ENCODE measurements around the gene BCKDHA.
A peak's percentile ranks its signal among the peaks of the same experiment; 100 is the strongest.

BCKDHA gene

DNA sequence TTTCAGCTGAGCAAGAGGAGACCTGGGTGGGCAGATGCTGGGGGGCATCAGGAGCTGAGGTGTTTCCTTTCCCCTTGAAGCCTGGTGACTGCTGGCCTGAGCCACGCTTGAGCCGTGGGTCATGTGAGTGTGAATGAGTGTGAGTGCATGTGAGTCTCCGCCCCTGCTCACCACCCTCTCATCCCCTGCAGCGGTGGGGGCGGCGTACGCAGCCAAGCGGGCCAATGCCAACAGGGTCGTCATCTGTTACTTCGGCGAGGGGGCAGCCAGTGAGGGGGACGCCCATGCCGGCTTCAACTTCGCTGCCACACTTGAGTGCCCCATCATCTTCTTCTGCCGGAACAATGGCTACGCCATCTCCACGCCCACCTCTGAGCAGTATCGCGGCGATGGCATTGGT, 24.4 kb downstream of the BCKDHA start:
- no peak overlapping the region for H3K4me3 ChIP-seq (ENCODE audit: low read length)
- peaks cover 19% of the 10 kb centered on the region for H3K36me3 ChIP-seq (ENCODE audit: insufficient read depth, low read length)

DNA sequence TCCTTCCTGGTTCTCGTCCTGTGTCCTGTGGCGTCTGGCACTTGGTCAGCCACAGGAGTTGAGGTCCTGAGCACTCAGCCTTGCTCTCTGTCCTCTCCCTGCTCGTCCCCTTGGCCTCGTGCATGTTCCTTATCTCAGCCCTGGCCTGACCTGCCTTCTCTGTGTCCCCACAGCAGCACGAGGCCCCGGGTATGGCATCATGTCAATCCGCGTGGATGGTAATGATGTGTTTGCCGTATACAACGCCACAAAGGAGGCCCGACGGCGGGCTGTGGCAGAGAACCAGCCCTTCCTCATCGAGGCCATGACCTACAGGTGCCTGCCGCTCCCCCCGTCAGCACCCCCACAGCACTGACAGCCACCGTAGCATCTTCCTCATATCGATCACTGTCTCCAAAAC, 24.8 kb downstream of the BCKDHA start:
- H3K4me2 ChIP-seq (ENCODE audit: low read length): no peak overlapping the region
- no peaks in the 10 kb centered on the region for H3K9me3 ChIP-seq (replicated peaks; ENCODE audit: low read length)
- H3K4me3 ChIP-seq (ENCODE audit: low read length): no peak overlapping the region
- peaks cover 19% of the 10 kb centered on the region for H3K36me3 ChIP-seq (ENCODE audit: insufficient read depth, low read length)
- H3K27me3 ChIP-seq (ENCODE audit: control insufficient read depth, insufficient read depth, low read length): no peaks in the 10 kb centered on the region
- H3K4me1 ChIP-seq (ENCODE audit: control insufficient read depth, insufficient read depth, low read length): peaks cover 1% of the 10 kb centered on the region
- no peak overlapping the region for H3K9ac ChIP-seq (ENCODE audit: low read depth, low read length)

More for the DNA sequence above, 24.4 kb downstream of the BCKDHA start:
- H3K4me2 ChIP-seq (ENCODE audit: low read length): no peak overlapping the region
- H3K9ac ChIP-seq (ENCODE audit: low read depth, low read length): no peak overlapping the region
- H3K27me3 ChIP-seq (ENCODE audit: control insufficient read depth, insufficient read depth, low read length): no peaks in the 10 kb centered on the region
- H3K4me1 ChIP-seq (ENCODE audit: control insufficient read depth, insufficient read depth, low read length): no peaks in the 10 kb centered on the region
- H3K9me3 ChIP-seq (replicated peaks; ENCODE audit: low read length): no peaks in the 10 kb centered on the region

- Histone ChIP-seq H3K9ac (ENCODE audit: low read depth, low read length) (no peak overlapping the region), H3K4me3 (ENCODE audit: low read length) (no peak overlapping the region), H3K36me3 (ENCODE audit: insufficient read depth, low read length) (peaks cover 19% of the 10 kb centered on the region), H3K9me3 (replicated peaks; ENCODE audit: low read length) (no peaks in the 10 kb centered on the region), H3K27me3 (ENCODE audit: control insufficient read depth, insufficient read depth, low read length) (no peaks in the 10 kb centered on the region), H3K4me1 (ENCODE audit: control insufficient read depth, insufficient read depth, low read length) (peaks cover 6% of the 10 kb centered on the region), H3K4me2 (ENCODE audit: low read length) (no peak overlapping the region)
These were observed 25.3 kb downstream of the BCKDHA start for GRCh38 chr19:41422955-41423354.

DNA sequence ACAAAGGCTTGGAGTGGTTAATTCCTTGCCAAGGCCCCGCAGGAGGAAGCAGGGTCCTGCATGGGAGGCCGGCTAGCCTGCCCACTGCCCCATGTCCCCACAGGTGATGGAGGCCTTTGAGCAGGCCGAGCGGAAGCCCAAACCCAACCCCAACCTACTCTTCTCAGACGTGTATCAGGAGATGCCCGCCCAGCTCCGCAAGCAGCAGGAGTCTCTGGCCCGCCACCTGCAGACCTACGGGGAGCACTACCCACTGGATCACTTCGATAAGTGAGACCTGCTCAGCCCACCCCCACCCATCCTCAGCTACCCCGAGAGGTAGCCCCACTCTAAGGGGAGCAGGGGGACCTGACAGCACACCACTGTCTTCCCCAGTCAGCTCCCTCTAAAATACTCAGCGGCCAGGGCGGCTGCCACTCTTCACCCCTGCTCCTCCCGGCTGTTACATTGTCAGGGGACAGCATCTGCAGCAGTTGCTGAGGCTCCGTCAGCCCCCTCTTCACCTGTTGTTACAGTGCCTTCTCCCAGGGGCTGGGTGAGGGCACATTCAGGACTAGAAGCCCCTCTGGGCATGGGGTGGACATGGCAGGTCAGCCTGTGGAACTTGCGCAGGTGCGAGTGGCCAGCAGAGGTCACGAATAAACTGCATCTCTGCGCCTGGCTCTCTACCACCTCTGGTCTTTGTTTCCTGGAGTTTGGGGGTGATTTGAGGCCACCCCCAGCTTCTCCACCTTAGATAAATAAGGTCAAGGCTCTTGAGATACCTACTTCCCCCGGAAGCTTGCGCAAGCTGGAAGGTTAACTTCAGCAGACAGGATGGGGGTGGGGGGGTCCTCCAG, 26.9 kb downstream of the BCKDHA start:
- no peaks in the 10 kb centered on the region for H3K27me3 ChIP-seq (ENCODE audit: control insufficient read depth, insufficient read depth, low read length)
- H3K4me2 ChIP-seq (ENCODE audit: low read length): no peak overlapping the region
- H3K4me3 ChIP-seq (ENCODE audit: low read length): no peak overlapping the region
- peaks cover 11% of the 10 kb centered on the region for H3K36me3 ChIP-seq (ENCODE audit: insufficient read depth, low read length)
- H3K9me3 ChIP-seq (replicated peaks; ENCODE audit: low read length): no peaks in the 10 kb centered on the region
- peaks cover 13% of the 10 kb centered on the region for H3K4me1 ChIP-seq (ENCODE audit: control insufficient read depth, insufficient read depth, low read length)
- no peak overlapping the region for H3K9ac ChIP-seq (ENCODE audit: low read depth, low read length)

- H3K9me3 ChIP-seq (replicated peaks; ENCODE audit: low read length): no peaks in the 10 kb centered on the region
- H3K9ac ChIP-seq (ENCODE audit: low read depth, low read length): no peak overlapping the region
- H3K27me3 ChIP-seq (ENCODE audit: control insufficient read depth, insufficient read depth, low read length): no peaks in the 10 kb centered on the region
- H3K4me1 ChIP-seq (ENCODE audit: control insufficient read depth, insufficient read depth, low read length): peaks cover 13% of the 10 kb centered on the region
- peaks cover 11% of the 10 kb centered on the region for H3K36me3 ChIP-seq (ENCODE audit: insufficient read depth, low read length)
- no peak overlapping the region for H3K4me2 ChIP-seq (ENCODE audit: low read length)
- no peak overlapping the region for H3K4me3 ChIP-seq (ENCODE audit: low read length)
These were observed 27.8 kb downstream of the BCKDHA start for GRCh38 chr19:41425174-41426115.

DNA sequence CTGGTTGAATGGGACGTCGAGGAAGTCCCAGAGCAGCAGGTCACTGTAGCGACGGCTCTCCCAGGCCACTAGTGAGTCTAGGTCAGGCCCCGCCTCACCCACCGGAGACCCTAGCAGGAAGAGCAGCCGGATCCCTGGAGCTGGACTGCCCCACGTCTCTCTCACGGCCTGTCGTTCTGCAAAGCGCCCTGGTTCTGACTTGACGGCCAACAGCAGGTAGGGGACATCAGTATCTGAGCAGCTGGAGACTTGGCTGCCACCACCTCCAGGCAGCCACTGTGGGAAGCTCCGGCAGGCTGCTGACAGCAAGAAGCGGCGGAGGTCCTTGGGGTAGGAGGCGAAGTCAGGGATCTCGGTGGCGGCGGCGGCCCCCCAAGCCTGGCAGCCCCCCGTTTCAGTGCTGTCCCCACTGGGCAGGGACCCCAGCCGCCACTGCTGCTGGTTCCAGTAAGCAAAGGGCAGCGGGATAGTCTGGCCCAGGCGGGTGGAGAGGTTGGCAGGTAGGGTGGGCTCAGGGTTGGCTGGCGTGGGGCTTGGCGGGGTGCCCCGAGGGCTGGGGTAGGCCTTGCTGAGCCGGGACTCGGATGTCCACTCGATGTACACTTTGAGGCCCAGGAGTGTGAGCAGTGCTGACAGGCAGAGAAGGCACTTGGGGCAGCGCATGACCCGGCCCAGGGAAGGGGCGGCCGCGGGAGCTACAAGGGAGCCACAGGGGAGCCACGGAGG, 28.7 kb downstream of the BCKDHA start:
- peak overlapping the region; percentile 51 for H3K4me2 ChIP-seq (ENCODE audit: low read length)
- peaks cover 13% of the 10 kb centered on the region for H3K4me1 ChIP-seq (ENCODE audit: control insufficient read depth, insufficient read depth, low read length)
- peak overlapping the region; percentile 65 for H3K9ac ChIP-seq (ENCODE audit: low read depth, low read length)
- H3K36me3 ChIP-seq (ENCODE audit: insufficient read depth, low read length): peaks cover 11% of the 10 kb centered on the region
- H3K9me3 ChIP-seq (replicated peaks; ENCODE audit: low read length): no peaks in the 10 kb centered on the region
- H3K4me3 ChIP-seq (ENCODE audit: low read length): no peak overlapping the region
- no peaks in the 10 kb centered on the region for H3K27me3 ChIP-seq (ENCODE audit: control insufficient read depth, insufficient read depth, low read length)

GRCh38 chr19:41426952-41427646, 29.5 kb downstream of the BCKDHA start, which contains the start of gene B3GNT8:
TSS of gene B3GNT8 (minus strand) at chr19:41427374. CDS start at chr19:41426778, 596 bp downstream.
- H3K4me2 ChIP-seq (ENCODE audit: low read length): peak within 1 kb of the TSS; percentile 51
- H3K9ac ChIP-seq (ENCODE audit: low read depth, low read length): peak within 1 kb of the TSS; percentile 65
- peaks cover 13% of the 10 kb centered on the region for H3K4me1 ChIP-seq (ENCODE audit: control insufficient read depth, insufficient read depth, low read length)
- peaks cover 14% of the 10 kb centered on the region for H3K36me3 ChIP-seq (ENCODE audit: insufficient read depth, low read length)
- no peaks in the 10 kb centered on the region for H3K9me3 ChIP-seq (replicated peaks; ENCODE audit: low read length)
- H3K4me3 ChIP-seq (ENCODE audit: low read length): peak within 1 kb of the TSS; percentile 51
- no peaks in the 10 kb centered on the region for H3K27me3 ChIP-seq (ENCODE audit: control insufficient read depth, insufficient read depth, low read length)

DNA sequence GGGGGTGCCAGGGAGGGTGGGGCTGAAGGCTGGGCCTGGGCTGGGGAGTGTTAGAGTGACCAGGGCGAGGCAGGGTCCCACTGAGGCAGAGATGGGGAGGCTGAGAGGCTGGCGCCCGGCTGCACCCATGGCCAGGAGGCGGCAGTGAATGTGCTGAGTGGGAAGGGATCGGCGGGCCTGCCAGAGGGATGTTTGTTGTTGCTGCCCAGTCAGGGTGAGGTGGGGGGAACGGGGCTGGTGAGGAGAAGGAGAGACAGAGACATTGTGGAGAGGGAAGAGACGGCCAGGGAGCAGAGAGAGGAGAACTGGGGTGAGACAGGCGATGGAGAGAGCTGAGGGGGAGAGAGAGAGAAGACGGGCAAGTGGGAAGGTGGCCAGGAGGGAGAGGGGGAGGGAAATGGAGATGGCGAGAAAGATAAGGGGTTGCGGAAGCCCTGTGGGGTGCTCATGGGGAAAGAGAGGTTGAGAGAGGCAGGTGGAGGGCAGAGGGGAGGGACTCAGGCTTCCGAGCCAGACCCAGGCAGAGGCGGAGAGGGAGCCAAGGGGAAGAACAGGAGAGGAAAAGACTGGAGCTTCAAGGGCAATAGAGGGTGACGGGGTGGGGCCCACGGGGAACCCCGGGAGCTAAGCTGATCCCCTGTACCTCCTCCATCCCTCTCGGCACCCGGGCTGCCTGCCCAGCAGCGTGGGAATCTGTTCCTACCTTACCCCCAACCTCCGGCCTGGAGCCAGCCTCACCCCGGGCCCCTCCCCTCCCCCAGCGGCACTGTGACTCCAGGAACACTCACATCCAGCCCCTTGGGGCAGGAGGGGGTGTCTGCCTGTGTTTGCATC, 30.2 kb downstream of the BCKDHA start:
- Histone ChIP-seq H3K36me3 (ENCODE audit: insufficient read depth, low read length) (peaks cover 16% of the 10 kb centered on the region), H3K4me3 (ENCODE audit: low read length) (no peak overlapping the region), H3K4me1 (ENCODE audit: control insufficient read depth, insufficient read depth, low read length) (peaks cover 13% of the 10 kb centered on the region), H3K27me3 (ENCODE audit: control insufficient read depth, insufficient read depth, low read length) (no peaks in the 10 kb centered on the region), H3K9ac (ENCODE audit: low read depth, low read length) (peak overlapping the region; percentile 13), H3K9me3 (replicated peaks; ENCODE audit: low read length) (no peaks in the 10 kb centered on the region), H3K4me2 (ENCODE audit: low read length) (peak overlapping the region; percentile 38)

- peak overlapping the region; percentile 38 for H3K4me2 ChIP-seq (ENCODE audit: low read length)
- no peak overlapping the region for H3K9ac ChIP-seq (ENCODE audit: low read depth, low read length)
- H3K27me3 ChIP-seq (ENCODE audit: control insufficient read depth, insufficient read depth, low read length): no peaks in the 10 kb centered on the region
- peaks cover 13% of the 10 kb centered on the region for H3K4me1 ChIP-seq (ENCODE audit: control insufficient read depth, insufficient read depth, low read length)
- no peaks in the 10 kb centered on the region for H3K9me3 ChIP-seq (replicated peaks; ENCODE audit: low read length)
- no peak overlapping the region for H3K4me3 ChIP-seq (ENCODE audit: low read length)
- peaks cover 16% of the 10 kb centered on the region for H3K36me3 ChIP-seq (ENCODE audit: insufficient read depth, low read length)
These were observed 30.9 kb downstream of the BCKDHA start for GRCh38 chr19:41428481-41428859.

DNA sequence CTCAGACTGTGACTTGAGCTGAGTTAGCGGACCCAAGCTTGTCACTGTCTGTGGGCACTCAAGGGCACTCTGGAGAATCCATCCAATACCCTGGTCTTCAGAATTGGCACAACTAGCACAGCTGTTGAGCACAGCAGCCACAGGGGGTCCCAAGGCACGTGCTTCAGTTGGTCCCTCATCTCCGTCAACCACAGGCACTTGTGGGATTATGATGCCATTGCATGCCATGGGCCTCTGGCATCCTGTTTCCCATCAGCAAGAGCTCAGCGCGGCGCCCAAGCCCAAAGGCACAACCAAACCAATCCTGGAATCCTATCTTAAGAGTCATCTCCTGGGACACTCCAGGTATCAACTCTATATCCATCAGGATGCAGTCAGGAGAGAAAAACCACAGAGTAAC, 33.3 kb downstream of the BCKDHA start:
- peaks cover 11% of the 10 kb centered on the region for H3K36me3 ChIP-seq (ENCODE audit: insufficient read depth, low read length)
- H3K4me3 ChIP-seq (ENCODE audit: low read length): no peak overlapping the region
- H3K9me3 ChIP-seq (replicated peaks; ENCODE audit: low read length): no peaks in the 10 kb centered on the region
- no peak overlapping the region for H3K4me2 ChIP-seq (ENCODE audit: low read length)
- no peaks in the 10 kb centered on the region for H3K27me3 ChIP-seq (ENCODE audit: control insufficient read depth, insufficient read depth, low read length)
- H3K9ac ChIP-seq (ENCODE audit: low read depth, low read length): no peak overlapping the region
- peaks cover 13% of the 10 kb centered on the region for H3K4me1 ChIP-seq (ENCODE audit: control insufficient read depth, insufficient read depth, low read length)
